ENCODE data around the gene AGBL4. TPM values are rescaled to one million over a fixed set of nuclear protein-coding genes. Genes with fewer than 3 reads are reported as not detected.

The AGBL4 gene
- total RNA-seq, 1 donor from 2014 or later: not detected

DNA sequence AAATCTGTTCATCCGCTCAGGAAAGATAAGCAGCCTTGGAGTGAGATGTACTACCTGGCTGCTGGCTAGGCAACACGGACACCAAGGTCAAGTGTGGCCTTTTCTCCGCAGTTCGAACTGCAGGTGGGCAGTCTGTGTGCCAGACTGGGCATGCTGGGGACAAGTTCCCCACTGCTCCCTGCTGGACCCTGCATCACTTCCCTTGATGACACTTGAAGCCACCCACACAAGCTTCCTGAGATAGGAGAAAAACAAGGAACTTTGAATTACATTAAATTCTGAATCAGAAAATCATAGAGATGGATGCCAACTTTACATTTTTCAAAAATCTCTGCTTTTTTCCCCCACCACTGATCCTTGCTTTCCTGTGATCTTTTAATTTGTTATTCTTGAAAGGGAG, 1285.4 kb downstream of the AGBL4 start:
- no peak for DNase-seq (ENCODE audit: low read depth)

- DNase-seq (ENCODE audit: low read depth): no peak
These were observed 1288.0 kb downstream of the AGBL4 start for GRCh38 chr1:48735796-48736195.

DNA sequence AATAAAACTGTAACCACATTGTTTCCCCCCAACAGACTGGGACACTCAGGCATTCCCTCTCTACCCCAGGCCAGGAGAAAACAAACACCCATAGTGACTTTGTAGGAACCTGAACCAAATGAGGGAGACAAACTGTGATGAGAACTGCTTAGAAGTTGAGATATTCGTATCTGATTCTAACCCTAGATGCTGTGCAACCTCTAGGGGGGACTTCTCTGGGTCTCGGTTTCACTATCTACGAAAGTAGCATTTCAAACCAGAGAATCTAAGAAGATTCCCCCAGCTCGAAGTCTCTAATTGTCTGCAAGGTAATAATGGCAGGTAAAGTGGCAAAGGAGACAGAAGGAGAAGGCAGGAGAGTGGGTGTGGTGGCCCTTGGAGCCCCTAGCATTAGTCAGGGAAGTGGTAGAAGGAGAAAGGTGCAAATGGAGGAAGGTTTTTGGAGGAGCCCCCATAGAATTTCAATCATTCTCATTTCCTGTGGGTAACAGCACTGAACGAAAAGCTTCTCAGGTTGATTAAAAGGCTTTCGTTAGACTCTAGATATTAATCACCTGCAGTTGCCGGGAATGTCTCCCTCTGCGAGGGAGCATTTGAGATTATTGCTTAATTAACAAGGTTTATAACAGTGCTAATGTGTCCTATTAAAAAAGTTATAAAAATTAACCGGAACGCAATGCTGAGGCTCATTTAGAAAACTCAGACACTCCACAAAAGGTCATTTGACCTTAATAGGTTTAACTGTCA, 1293.4 kb downstream of the AGBL4 start:
- no peak for DNase-seq (ENCODE audit: low read depth)

DNA sequence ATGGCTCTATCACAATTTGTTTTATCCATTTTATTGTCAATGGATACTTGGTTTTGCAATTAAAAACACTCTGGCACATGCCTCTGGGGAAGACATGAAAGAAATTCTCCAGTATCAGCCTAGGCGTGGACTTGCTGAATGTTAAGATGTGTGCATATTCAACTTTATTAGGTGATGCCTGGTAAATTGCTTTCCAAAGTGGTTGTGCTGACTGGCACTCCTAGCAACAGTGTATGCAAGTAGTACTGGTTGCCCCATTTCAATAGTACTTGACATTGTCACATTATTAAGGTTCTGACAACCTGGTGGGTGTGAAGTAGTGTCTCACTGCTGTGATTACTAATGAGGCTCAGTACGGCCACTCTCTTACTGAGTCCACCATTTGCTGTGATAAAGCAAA, 1295.2 kb downstream of the AGBL4 start:
- no peak for DNase-seq (ENCODE audit: low read depth)

- DNase-seq (ENCODE audit: low read depth): no peak
These were observed 1297.1 kb downstream of the AGBL4 start for GRCh38 chr1:48726557-48727215.

GRCh38 chr1:48726139-48726538, 1297.6 kb downstream of the AGBL4 start:
- no peak for DNase-seq (ENCODE audit: low read depth)

DNA sequence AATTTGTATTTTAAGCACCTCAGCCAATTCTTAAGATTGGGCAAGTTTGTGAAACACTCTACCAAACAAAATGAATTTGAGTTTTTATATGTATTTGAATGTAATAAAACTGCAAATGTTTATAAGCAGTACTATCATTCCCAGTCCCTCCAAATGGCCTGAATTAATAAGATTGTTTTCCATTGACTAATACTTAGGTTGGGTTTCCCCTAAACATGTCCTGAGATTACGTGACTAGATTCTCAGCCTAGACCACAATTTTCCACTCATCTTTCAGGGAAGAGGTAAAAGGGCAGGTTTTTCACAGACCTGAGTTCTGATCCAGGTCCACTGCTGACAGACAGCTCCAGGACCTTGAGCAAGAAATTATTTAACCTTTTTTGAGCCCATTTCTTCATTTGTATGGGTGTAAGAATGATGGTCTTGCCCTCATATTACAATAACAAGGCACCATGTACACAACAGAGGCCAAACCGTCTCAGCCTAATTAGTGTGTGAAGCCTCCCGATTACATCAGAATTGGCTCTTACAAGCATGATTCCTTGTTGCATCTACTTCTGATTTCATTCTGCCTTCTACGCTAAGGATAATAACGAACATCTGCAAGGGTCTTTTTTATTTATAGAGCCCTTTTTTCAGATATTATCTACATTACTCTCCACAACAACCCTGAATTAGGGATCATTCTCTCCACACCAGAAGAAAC, 1298.3 kb downstream of the AGBL4 start:
- DNase-seq (ENCODE audit: low read depth): no peak

DNA sequence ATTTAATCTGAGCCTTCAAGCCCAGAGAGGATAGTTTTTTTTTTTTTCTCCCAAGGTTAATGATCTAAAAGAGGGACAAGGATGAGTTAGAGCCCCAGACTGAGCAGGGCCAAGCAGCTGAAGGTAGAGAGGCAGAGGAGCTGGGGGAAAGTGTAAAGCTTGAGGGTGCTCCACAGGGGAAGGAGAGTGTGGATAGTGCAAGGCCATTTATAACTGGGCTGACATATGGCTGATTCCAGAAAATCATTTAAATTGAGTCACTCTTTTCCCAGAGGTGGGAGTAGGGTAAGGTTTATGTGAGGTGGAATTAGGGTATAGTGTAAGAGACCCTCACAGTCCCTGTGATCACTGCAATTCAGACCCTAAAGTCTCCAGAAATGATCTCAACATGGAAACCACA, 1302.8 kb downstream of the AGBL4 start:
- no peak for DNase-seq (ENCODE audit: low read depth)

DNA sequence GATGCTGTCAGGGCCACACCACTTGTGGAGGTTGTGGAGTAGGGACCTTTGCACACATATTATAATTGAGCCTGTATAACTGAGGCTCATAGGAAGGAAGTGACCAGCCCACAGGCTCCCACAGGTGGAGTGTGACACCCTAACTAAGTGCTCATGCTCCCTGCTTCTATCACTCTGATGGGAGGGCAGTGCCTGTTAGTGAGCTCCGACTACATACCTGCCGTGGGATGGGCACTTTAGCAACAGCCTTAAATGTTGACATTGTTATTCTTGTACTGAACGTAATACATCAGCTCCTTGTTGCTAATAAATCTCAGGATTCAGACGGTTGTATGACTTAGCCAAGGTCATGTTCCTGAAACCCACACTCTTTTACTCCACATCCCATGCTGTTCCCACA, 1305.0 kb downstream of the AGBL4 start:
- no peak for DNase-seq (ENCODE audit: low read depth)

DNA sequence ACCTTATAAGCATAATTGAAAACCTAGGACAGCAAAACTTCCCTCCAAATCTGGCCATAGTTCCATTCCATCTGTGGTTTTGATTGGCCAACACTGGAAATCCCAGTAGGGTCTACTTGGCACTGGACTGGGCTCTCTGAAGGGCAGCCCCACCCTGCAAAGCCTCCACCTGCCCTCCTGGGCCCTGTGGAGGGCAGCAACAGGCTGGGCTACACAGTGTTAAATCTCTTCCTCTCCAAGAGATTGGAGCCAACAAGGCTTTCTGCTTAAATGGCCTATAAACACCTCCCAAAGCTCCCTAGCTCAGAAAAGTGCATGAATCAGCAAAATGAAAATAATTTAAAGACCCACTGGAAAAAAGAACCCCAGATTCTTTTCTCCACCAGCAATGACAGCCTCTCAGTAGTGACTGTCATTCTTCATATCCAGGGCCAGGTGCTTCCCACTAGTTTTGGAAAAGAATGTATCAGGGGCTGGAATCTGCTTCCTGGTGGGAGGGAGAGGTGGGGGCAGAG, 1305.6 kb downstream of the AGBL4 start:
- no peak for DNase-seq (ENCODE audit: low read depth)

DNA sequence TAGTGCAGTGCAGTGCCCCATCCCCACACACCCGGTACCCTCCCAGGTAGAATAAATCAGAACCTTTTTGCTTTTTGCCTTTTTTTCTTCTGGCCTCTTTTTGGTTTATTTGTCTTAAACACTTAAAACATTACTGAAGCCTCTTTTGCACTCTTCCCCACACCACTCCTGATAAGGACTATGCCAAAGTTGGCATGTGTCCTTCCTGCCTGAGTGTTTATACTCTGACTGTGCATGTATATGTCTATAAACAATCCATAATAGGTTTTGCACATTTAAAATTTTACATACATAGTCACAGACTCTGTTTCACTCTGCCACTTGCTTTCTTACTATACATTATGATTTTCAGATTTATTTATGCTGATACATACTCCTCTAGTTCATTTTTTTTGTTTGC, 1306.7 kb downstream of the AGBL4 start:
- no peak for DNase-seq (ENCODE audit: low read depth)

DNA sequence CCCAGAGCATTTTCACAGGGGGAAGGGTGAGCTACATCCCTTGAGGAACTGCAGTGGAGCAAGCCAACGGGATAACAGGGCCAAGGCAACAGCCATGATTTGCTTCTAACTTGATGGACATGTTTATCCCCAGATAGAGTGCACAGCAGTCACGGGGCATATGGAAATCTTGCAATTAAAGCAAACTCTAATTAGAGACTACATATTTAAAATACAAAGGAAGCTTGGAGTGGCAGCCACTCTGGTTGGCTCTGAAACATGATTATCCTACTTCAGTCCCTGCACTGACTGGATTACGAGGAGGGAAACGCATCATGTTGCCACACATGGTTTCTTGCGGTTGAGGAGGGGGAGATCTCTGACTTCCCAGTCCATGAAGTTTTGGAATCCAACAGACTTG, 1307.8 kb downstream of the AGBL4 start:
- DNase-seq (ENCODE audit: low read depth): no peak

- DNase-seq (ENCODE audit: low read depth): no peak
These were observed 1312.8 kb downstream of the AGBL4 start for GRCh38 chr1:48710915-48711314.

- no peak for DNase-seq (ENCODE audit: low read depth)
These were observed 1313.4 kb downstream of the AGBL4 start for GRCh38 chr1:48710318-48710717.

- DNase-seq (ENCODE audit: low read depth): no peak
These were observed 1319.0 kb downstream of the AGBL4 start for GRCh38 chr1:48704736-48705135.

DNA sequence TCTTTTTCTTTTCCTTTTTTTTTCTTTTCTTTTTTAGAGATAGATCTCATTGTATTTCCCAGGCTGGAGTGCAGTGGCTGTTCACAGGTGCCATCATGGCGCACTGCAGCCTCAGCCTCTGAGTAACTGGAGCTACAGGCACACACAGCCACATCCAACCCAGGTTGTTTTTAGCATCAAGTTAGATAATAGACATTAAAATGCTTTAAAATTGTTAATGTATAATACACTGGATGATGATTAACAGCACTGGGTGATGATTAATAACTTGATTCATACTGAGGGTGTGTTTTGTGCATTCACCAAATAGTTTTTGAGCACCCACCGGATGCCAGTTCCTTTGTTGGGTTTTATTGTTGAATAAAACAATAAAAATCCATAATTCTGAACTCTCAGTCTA, 1322.3 kb downstream of the AGBL4 start:
- no peak for DNase-seq (ENCODE audit: low read depth)

DNA sequence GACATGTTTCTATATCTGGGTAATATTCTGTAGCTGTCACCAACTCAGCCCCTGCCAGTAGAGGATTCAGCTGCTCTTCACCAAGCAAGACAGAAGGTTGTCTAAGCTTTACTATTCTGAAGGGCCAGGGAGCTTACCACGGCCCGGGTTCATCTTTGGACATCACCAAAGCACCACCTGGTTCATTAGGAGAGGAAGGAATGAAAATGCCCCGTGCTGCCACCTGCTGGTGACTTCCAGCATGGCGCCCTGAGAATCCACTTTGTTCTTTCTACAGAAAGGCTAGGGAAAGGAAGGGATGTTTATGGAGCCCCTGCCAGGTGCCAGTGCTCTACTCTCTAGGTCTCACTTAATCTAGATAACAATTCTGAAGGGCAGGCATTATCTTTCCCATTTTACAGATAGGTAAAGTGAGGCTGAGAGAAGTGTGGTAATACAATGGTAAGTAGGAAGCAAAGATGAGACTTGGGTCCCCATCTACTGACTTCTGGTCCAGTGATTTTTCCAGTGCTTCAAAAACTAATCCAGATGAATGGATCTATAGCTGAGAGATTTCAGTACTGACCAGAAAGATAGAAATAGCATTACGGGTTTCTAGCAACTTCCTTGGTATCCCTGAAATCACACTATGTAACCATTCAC, 1326.6 kb downstream of the AGBL4 start:
- peak; percentile 66 for DNase-seq (ENCODE audit: low read depth)

GRCh38 chr1:48695161-48695560, 1328.6 kb downstream of the AGBL4 start:
- no peak for DNase-seq (ENCODE audit: low read depth)

DNA sequence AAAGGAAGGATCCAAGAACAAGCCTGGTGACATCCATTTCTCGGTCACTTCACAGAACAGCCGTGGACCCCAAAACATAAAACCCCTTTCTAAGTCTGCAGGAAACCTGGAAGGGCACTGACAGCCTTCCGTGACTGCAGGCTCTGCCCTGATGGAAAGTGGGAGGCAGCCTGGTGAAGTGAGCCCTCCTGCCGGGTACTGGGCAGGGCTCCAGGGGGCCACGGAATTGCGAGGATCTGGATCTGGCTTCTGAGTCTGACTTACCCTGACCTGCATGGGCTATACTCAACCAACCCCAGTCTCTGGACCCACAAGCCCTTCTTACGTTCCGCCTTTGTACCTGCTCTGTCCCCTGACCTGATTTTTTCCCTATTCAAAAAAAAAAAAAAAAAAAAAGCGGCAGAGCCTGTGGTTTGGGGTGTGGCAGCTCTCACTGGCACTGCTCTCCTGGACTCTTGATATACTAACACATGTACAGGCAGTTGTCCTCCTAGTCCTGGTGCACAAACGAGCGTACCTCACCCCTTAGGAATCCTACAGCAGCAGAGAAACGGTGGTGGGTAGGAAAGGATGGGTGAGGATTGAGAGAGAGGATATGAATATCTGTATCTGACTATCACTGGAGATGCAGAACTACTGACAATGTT, 1330.0 kb downstream of the AGBL4 start:
- DNase-seq (ENCODE audit: low read depth): no peak

DNA sequence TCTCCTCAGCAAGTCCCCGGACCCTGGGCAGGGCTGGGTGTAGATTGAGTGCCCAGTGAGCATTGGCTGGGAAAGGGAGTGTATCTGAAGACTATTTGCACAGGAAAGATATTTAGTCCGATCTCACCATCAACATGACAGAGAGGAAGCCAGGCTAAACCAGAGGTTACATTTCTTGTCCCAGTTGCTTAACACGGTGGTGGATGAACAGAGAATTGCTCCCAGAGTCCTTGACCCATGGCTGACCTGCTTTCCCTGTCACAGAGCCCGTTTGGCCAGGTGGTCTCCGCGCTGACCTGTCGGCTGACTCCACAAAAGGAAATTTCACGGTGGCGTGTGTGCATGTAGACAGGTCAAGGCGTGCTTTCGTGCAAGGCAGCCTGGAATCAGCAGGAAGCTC, 1330.6 kb downstream of the AGBL4 start:
- DNase-seq (ENCODE audit: low read depth): no peak

DNA sequence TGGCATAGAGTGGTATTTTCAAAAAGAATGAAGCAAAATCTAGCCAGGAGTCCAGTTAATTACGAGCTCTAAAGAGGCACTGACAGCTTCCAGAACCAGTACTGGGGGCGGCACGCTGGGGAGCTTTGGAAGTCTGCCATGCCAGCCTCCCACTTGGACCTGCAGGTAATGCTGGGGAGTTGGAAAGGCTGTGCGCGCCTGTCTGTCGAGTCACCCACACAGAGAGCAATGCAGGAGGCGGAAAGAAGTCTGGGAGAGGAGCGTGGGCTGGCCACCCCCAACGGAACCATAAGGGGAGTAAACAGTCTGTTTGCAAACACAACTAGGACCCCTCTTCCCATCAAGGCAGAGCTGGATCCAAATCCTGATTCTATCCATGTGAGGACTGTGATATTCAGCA, 1331.5 kb downstream of the AGBL4 start:
- no peak for DNase-seq (ENCODE audit: low read depth)

Data from myocyte (in vitro differentiated cells).